Measurements from ENCODE around the gene INF2.

DNA sequence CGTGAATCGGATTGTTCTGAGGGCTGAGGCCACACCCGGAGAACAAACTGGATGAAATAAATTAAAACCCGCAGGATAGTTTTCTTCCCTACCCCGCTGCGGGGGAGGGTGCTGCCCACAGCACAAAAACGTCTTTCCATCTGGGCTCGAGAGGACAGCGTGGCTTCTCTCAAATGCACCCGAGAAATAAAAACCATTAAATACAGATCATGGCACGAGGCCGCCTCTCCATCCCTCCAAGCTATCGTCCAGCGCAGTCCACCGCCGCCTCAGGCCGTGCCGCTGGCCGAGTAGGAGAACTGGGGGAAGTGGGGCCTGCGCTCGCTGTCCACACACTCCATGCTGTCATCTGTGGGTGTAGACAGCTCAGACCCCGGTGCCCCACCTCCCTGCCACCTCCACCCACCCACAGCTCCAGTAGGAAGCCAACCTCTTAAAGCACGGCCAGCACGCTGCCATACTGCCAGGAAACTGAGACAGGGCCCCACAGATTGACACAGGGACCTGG is 80.7 kb downstream of the INF2 start:
- TF ChIP-seq PKNOX1 (IDR thresholded peaks at IDR 0.05) (no peak), SP1 (IDR thresholded peaks at IDR 0.05) (no peak), TARDBP (IDR thresholded peaks at IDR 0.05) (no peak), HDGF (IDR thresholded peaks at IDR 0.05; ENCODE audit: borderline replicate concordance) (no peak), ZNF384 (IDR thresholded peaks at IDR 0.05) (no peak), ARNT (IDR thresholded peaks at IDR 0.05) (no peak), FOXK2 (IDR thresholded peaks at IDR 0.05) (no peak), FOXA1 (IDR thresholded peaks at IDR 0.05) (no peak), ELF4 (IDR thresholded peaks at IDR 0.05) (no peak), FOXM1 (IDR thresholded peaks at IDR 0.05; ENCODE audit: borderline replicate concordance) (no peak), L3MBTL2 (conservative IDR thresholded peaks at IDR 0.05) (no peak)

Data from HEK293T (cell line).